GM04504 (cell line): ENCODE data around the gene CERS3.

Experiments
- DNase-seq: peaks from one replicate; pipeline ENCODE4 v3.0.0-alpha.2; 2012; ENCODE audit warnings: low read depth

Gene CERS3

GRCh38 chr15:100528833-100529428 lies at the start of gene CERS3:
Gene CERS3 (minus strand): TSS chr15:100528950. CDS start chr15:100501849, 27,101 bp downstream.
- no peak for DNase-seq

GRCh38 chr15:100573526-100573925 lies 44.8 kb upstream of the CERS3 start:
- DNase-seq: no peak

GRCh38 chr15:100572362-100572983 lies 43.7 kb upstream of the CERS3 start:
- no peak for DNase-seq

GRCh38 chr15:100571592-100572167 lies 42.9 kb upstream of the CERS3 start:
- no peak for DNase-seq

GRCh38 chr15:100570735-100571313 lies 42.1 kb upstream of the CERS3 start:
- no peak for DNase-seq

- DNase-seq: no peak
These were observed 41.5 kb upstream of the CERS3 start for GRCh38 chr15:100570275-100570674.

- DNase-seq: no peak
These were observed 40.6 kb upstream of the CERS3 start for GRCh38 chr15:100569391-100569790.

GRCh38 chr15:100566850-100567628 lies 38.3 kb upstream of the CERS3 start:
- DNase-seq: no peak

GRCh38 chr15:100565591-100565990 lies 36.8 kb upstream of the CERS3 start:
- no peak for DNase-seq

GRCh38 chr15:100560323-100560722 lies 31.6 kb upstream of the CERS3 start:
- DNase-seq: no peak

GRCh38 chr15:100559330-100559729 lies 30.6 kb upstream of the CERS3 start:
- DNase-seq: peak; percentile 53

- no peak for DNase-seq
These were observed 30.1 kb upstream of the CERS3 start for GRCh38 chr15:100558771-100559254.

- DNase-seq: no peak
These were observed 24.7 kb upstream of the CERS3 start for GRCh38 chr15:100553468-100553867.

GRCh38 chr15:100547961-100548360 lies 19.2 kb upstream of the CERS3 start:
- DNase-seq: no peak

- no peak for DNase-seq
These were observed 16.2 kb upstream of the CERS3 start for GRCh38 chr15:100544946-100545345.

GRCh38 chr15:100544338-100544841 lies 15.6 kb upstream of the CERS3 start:
- no peak for DNase-seq

GRCh38 chr15:100542290-100542689 lies 13.5 kb upstream of the CERS3 start:
- DNase-seq: no peak

GRCh38 chr15:100537331-100537730 lies 8.6 kb upstream of the CERS3 start:
- no peak for DNase-seq

- DNase-seq: no peak
These were observed 8.0 kb upstream of the CERS3 start for GRCh38 chr15:100536733-100537132.

GRCh38 chr15:100533886-100534285 lies 5.1 kb upstream of the CERS3 start:
- DNase-seq: no peak

GRCh38 chr15:100531823-100532327 lies 3.1 kb upstream of the CERS3 start:
- DNase-seq: no peak

- no peak for DNase-seq
These were observed 2.5 kb upstream of the CERS3 start for GRCh38 chr15:100531204-100531603.
